ENCODE measurements around the gene NEK11. TPM values are rescaled to one million over a fixed set of nuclear protein-coding genes. Genes with fewer than 3 reads are reported as not detected.

The NEK11 gene
- total and polyA plus RNA-seq, 10 donors: 0.77 to 5.9 (median 3.4) TPM

DNA sequence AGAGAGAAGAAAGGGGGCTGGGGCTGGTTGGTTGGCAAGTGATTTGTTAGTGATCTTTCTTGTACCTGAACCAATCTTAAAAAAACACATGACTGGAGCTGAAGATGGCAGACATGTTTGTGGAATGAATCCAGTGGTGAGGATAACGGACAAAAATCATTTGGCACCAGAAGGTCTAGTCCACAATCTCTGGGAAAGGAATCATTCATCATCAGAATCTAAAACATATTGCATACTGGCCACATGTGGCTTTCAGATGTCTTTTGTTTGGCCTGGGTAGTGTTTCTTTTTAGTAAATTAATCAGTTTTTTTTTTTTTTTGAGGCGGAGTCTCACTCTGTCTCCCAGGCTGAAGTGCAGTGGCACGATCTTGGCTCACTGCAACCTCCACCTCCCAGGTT, 5.0 kb downstream of the NEK11 start:
- intact Hi-C loops (cut with DNase I; ENCODE audit: low total_unique reads): loop anchor here (10.0 kb wide), 1 partner anchor 473 kb away; the partner anchor contains the start of gene MRPL3
- H3K4me1 ChIP-seq: peaks cover 0 to 13% (median 7%) of the 10 kb centered on the region in 6 donors
- H3K27me3 ChIP-seq (replicated peaks in 1 of 7): no peaks in the 10 kb centered on the region
- no peak for DNase-seq
- WGBS, 5 donors: 64 to 94% (median 79%) methylated on average over 3 of the region's 3 CpGs
- H3K27ac ChIP-seq: no peak overlapping the region
- H3K9me3 ChIP-seq: no peaks in the 10 kb centered on the region
- TF ChIP-seq, protein P1, sequence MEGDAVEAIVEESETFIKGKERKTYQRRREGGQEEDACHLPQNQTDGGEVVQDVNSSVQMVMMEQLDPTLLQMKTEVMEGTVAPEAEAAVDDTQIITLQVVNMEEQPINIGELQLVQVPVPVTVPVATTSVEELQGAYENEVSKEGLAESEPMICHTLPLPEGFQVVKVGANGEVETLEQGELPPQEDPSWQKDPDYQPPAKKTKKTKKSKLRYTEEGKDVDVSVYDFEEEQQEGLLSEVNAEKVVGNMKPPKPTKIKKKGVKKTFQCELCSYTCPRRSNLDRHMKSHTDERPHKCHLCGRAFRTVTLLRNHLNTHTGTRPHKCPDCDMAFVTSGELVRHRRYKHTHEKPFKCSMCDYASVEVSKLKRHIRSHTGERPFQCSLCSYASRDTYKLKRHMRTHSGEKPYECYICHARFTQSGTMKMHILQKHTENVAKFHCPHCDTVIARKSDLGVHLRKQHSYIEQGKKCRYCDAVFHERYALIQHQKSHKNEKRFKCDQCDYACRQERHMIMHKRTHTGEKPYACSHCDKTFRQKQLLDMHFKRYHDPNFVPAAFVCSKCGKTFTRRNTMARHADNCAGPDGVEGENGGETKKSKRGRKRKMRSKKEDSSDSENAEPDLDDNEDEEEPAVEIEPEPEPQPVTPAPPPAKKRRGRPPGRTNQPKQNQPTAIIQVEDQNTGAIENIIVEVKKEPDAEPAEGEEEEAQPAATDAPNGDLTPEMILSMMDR (IDR thresholded peaks at IDR 0.05 in 8 of 11, conservative IDR thresholded peaks at IDR 0.05 in 3 of 11): no peak
- no peak for TF ChIP-seq POLR2AphosphoS5 (IDR thresholded peaks at IDR 0.05)
- TF ChIP-seq POLR2A (IDR thresholded peaks at IDR 0.05): no peak
- H3K36me3 ChIP-seq: no peaks in the 10 kb centered on the region
- H3K4me3 ChIP-seq: no peak overlapping the region

DNA sequence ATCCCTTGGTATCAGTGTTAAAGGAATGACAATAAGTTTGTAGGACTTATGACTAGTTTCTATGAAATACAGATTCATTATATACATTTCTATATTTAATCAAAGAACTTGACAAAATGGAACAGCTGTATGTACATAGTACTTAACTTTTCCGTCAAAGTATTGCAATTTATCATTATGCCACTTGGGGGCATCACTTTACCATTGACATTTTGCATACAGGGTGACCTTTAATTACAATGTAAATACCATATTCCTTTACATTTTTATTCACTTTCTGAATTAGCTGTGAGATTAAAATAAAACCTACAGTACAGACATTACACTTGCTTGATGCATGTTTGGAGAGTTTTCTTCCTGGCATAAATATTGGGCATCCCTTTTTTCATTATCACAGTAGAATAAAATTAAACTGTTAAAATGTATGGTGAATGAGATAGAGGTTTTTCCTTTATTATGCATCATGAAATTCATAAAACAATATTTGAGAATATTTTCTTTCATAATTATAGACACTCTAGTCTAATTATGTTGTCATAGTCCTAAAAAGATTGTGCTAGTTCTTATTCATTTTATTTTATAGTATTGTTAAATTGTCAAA, 6.9 kb downstream of the NEK11 start:
- DNase-seq: no peak
- no peaks in the 10 kb centered on the region for H3K27me3 ChIP-seq (replicated peaks in 1 of 7)
- 2 to 11% (median 6%) methylated on average over 1 of the region's 1 CpG for WGBS, 5 donors
- no peaks in the 10 kb centered on the region for H3K9me3 ChIP-seq
- H3K4me1 ChIP-seq: no peaks in the 10 kb centered on the region
- TF ChIP-seq, protein P1 (IDR thresholded peaks at IDR 0.05 in 8 of 11, conservative IDR thresholded peaks at IDR 0.05 in 3 of 11): peak in 10 of 11 experiments; percentile 21 to 75 (median 62)
- no peak for TF ChIP-seq POLR2A (IDR thresholded peaks at IDR 0.05)
- no peak overlapping the region for H3K27ac ChIP-seq
- H3K36me3 ChIP-seq: no peaks in the 10 kb centered on the region
- no peak overlapping the region for H3K4me3 ChIP-seq
- intact Hi-C loops (cut with DNase I; ENCODE audit: low total_unique reads): loop anchor here (10.0 kb wide), 1 partner anchor 471 kb away; the partner anchor contains the start of gene MRPL3

DNA sequence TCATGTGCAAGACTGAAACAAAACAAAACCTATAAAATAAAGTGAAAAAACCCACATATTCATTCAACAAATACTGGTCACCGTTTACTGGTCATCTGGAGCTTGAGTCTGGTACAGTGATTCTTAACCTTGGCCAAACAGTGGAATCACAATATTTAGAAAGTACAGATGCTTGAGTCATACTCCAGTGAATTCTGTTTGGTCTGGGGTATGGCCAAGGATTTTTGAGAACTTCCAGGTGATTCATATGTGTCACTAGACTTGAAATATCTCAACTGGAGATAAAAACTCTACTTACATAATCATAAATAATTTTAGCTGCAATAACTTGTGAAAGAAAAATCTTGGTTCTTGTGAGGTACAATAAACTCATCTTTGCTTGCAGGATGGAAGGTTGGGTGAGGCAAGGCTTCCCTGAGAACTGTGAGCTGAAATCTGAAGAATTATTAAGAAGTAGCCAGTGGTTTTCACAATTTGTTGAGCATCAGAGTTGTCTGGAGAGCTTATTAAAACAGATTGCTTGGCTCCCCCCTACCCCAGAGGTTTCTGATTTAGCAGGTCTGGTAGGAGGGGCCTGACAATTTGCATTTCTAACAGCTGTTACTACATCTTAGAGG, 9.6 kb downstream of the NEK11 start:
- no peak for DNase-seq
- Histone ChIP-seq H3K9me3 (no peaks in the 10 kb centered on the region), H3K27me3 (replicated peaks in 1 of 7) (no peaks in the 10 kb centered on the region), H3K4me3 (no peak overlapping the region), H3K36me3 (no peaks in the 10 kb centered on the region), H3K27ac (no peak overlapping the region), H3K4me1 (no peaks in the 10 kb centered on the region)
- 30 to 87% (median 51%) methylated on average over 1 of the region's 1 CpG for WGBS, 5 donors
- TF ChIP-seq, protein P1 (IDR thresholded peaks at IDR 0.05 in 8 of 11, conservative IDR thresholded peaks at IDR 0.05 in 3 of 11): no peak
- TF ChIP-seq POLR2AphosphoS5 (IDR thresholded peaks at IDR 0.05) (no peak), POLR2A (IDR thresholded peaks at IDR 0.05) (no peak)
- intact Hi-C loops (cut with DNase I; ENCODE audit: low total_unique reads): loop anchor here (10.0 kb wide), 1 partner anchor 468 kb away; the partner anchor contains the start of gene MRPL3

DNA sequence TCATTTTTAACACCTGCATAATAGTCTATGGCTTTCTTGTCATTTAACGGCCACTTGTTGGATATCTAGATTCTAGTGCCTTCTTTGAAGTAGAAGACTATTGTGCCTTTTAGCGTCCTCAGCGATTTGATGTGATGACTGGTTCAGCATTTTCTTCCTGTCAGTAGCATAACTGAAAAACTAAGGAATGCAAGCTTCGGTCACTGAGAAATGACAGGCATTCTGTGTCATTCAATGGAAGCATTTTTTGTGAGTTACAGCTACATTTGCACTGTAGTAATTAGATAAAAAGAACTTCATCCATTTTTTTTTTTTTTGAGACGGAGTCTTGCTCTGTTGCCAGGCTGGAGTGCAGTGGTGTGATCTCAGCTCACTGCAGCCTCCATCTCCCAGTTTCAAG, 10.3 kb downstream of the NEK11 start:
- whole genome bisulfite sequencing, 5 donors: 83 to 89% (median 88%) methylated on average over 5 of the region's 5 CpGs
- intact Hi-C loops (cut with DNase I; ENCODE audit: low total_unique reads): loop anchor here (10.0 kb wide), 1 partner anchor 468 kb away; the partner anchor contains the start of gene MRPL3

More for the DNA sequence above, 10.3 kb downstream of the NEK11 start:
- H3K4me3 ChIP-seq: no peak overlapping the region
- TF ChIP-seq POLR2AphosphoS5 (IDR thresholded peaks at IDR 0.05) (no peak), POLR2A (IDR thresholded peaks at IDR 0.05) (no peak)
- TF ChIP-seq, protein P1 (IDR thresholded peaks at IDR 0.05 in 8 of 11, conservative IDR thresholded peaks at IDR 0.05 in 3 of 11): no peak
- DNase-seq: no peak
- no peaks in the 10 kb centered on the region for H3K27me3 ChIP-seq (replicated peaks in 1 of 7)
- H3K36me3 ChIP-seq: no peaks in the 10 kb centered on the region
- H3K9me3 ChIP-seq: no peaks in the 10 kb centered on the region
- H3K4me1 ChIP-seq: peaks cover 0 to 2% (median 0%) of the 10 kb centered on the region in 6 donors
- no peak overlapping the region for H3K27ac ChIP-seq
